ENCODE results near the gene SIDT1.
"Not testable (repeated sequence)": the region's sequence is repeated elsewhere in the genome, so short reads cannot be mapped to it uniquely, and the experiment has no call there.

Gene SIDT1

GRCh38 chr3:113600418-113601182 is 68.2 kb downstream of the SIDT1 start:
- no peak for DNase-seq

GRCh38 chr3:113601240-113601639 is 68.9 kb downstream of the SIDT1 start:
- DNase-seq, result no peak

- no peak for DNase-seq
Measured at GRCh38 chr3:113602256-113602655, 69.9 kb downstream of the SIDT1 start.

GRCh38 chr3:113602836-113603235 is 70.5 kb downstream of the SIDT1 start:
- no peak for DNase-seq

- peak; percentile 88 for DNase-seq
Measured at GRCh38 chr3:113606539-113607218, 74.3 kb downstream of the SIDT1 start.

GRCh38 chr3:113607219-113607596 is 74.9 kb downstream of the SIDT1 start:
- DNase-seq, result no peak

- DNase-seq, result no peak
Measured at GRCh38 chr3:113614402-113614801, 82.0 kb downstream of the SIDT1 start.

- DNase-seq, result no peak
Measured at GRCh38 chr3:113615976-113616375, 83.6 kb downstream of the SIDT1 start.

- DNase-seq, result no peak
Measured at GRCh38 chr3:113617726-113618125, 85.4 kb downstream of the SIDT1 start.

- no peak for DNase-seq
Measured at GRCh38 chr3:113620091-113620490, 87.7 kb downstream of the SIDT1 start.

GRCh38 chr3:113623324-113623723 is 91.0 kb downstream of the SIDT1 start:
- DNase-seq, result no peak

GRCh38 chr3:113623811-113624210 is 91.5 kb downstream of the SIDT1 start:
- DNase-seq, result no peak

GRCh38 chr3:113625834-113626233 is 93.5 kb downstream of the SIDT1 start:
- no peak for DNase-seq

GRCh38 chr3:113626503-113627371 is 94.4 kb downstream of the SIDT1 start:
- peak; percentile 28 for DNase-seq

GRCh38 chr3:113628316-113628715 is 96.0 kb downstream of the SIDT1 start:
- no peak for DNase-seq

- no peak for DNase-seq
Measured at GRCh38 chr3:113628788-113629187, 96.4 kb downstream of the SIDT1 start.

- no peak for DNase-seq
Measured at GRCh38 chr3:113629584-113630421, 97.4 kb downstream of the SIDT1 start.

- no peak for DNase-seq
Measured at GRCh38 chr3:113630956-113631542, 98.7 kb downstream of the SIDT1 start.

GRCh38 chr3:113631573-113631972 is 99.2 kb downstream of the SIDT1 start:
- DNase-seq, result no peak

GRCh38 chr3:113634782-113635474 is 102.6 kb downstream of the SIDT1 start:
- no peak for DNase-seq

GRCh38 chr3:113636034-113636433 is 103.7 kb downstream of the SIDT1 start:
- DNase-seq, result not testable (repeated sequence)

- DNase-seq, result no peak
Measured at GRCh38 chr3:113637756-113638155, 105.4 kb downstream of the SIDT1 start.

Measured in activated CD4-positive, alpha-beta T cell treated with anti-CD3 and anti-CD28 coated beads, Interleukin-2, Interleukin-6, amounts not matched to agents 100 ng/mL and 50 ng/mL, durations not matched to agents 16 hours and 8 hours (primary cell).